Inflammatory macrophage treated with lipopolysaccharide for 1 hour (primary cell): ENCODE results near the gene PADI2.

Experiments used
- DNase-seq, 2 donors: peaks; one replicate each; pipeline ENCODE4 v3.0.0-alpha.2; 2020 to 2022

The PADI2 gene

DNA sequence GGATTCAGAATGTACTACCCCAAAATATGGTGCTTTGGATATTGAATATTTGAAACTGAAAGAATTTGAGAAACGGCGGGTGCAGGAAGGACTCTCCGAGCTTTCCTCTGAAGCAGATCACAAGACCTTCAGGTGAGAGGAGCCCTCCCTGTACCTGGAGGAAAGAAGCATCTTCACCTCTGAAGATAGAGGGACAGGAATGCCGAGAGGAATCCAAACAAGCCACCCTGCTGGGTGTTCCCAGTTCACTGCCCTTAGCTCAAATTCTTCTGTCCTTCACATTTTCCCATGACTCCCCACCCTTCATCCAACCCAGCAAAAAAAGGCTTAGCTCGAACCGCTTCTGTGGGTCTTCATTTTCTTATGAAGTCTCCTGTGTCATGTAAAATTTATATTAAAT, 18.2 kb upstream of the PADI2 start:
- no peak for DNase-seq

DNA sequence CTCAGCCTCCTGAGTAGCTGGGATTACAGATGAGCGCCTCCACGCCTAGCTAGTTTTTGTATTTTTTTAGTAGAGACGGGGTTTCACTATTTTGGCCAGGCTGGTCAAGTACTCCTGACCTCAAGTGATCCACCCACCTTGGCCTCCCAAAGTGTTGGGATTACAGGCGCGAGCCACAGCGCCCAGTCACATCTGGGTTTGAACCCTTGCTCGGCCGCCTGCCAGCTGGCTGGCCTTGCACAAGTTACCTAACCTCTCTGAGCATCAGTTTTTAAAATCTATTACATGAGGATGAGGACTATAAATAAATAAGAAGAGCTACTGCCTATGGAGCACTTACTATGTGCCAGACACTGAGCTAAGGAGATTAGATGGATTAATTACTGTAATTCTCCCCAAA, 17.7 kb upstream of the PADI2 start:
- DNase-seq = no peak

DNA sequence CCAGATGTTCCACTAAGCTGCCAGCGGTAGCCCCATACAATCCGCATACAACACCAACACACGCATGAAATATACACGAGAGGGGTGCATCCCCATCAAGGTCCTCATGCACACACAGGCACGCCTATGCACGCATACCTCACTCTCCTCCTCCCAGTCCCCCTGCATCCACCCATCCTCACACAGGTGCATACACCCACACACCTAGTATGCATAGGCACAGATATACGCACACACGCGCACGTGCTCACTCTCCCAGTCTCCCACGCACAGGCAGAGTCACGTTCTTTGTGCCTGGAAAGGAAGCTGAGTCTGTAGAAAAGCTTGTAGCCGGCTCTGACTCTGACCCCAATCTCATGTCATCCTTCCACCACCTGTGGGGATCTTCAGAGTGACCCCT, 16.9 kb upstream of the PADI2 start:
- no peak for DNase-seq

DNA sequence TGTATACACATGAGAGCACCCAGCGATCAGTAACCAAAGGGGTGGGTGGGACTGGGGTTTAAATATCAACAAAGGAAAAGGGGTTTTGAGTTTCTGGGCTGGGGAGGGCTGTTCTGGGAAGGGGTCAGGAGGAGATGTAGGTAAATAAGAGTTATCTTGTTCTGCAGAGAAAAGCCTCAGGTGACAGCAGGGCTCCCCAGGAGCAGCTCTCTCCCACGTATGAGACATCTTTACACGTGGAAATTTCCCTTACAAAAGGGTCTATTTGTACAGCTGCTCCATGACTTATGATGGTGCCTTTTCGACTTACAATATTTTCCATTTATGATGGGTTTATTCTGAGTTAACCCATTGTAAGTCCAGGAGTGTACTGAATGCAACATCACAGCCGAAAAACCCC, 16.3 kb upstream of the PADI2 start:
- no peak for DNase-seq

DNA sequence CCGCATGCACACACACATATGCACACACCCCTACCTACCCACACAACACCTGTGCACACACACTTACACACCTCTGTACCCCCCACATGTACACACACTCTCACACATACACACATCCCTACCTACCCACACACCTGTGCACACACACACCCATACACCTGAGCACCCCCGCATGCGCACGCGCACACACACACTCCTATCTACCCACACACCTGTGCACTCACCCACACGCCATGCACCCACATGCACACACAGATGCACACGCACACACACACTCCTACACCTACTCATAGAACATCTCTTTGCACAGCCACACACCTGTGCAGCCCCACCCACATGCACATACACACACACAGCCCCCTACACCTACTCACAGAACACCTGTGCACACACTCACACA, 15.5 kb upstream of the PADI2 start:
- no peak for DNase-seq

DNA sequence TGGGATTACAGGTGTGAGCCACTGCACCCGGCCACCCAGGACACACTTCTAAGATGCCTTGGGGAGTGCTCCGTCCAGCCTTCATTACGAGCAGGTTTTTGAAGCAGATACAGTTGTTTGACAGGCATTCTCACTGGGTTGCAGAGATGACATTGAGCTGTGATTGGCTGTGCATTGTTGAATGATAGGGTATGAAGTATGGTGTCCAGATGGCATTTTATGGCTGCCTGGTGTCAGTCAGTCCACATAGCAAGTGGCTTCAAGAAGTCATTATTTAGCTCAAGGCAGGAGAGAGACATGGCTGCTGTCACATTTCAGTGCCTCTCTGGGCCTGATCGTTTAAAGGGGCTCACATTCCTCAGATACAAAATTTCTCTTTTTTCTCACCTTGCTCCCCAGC, 14.8 kb upstream of the PADI2 start:
- DNase-seq = no peak

DNA sequence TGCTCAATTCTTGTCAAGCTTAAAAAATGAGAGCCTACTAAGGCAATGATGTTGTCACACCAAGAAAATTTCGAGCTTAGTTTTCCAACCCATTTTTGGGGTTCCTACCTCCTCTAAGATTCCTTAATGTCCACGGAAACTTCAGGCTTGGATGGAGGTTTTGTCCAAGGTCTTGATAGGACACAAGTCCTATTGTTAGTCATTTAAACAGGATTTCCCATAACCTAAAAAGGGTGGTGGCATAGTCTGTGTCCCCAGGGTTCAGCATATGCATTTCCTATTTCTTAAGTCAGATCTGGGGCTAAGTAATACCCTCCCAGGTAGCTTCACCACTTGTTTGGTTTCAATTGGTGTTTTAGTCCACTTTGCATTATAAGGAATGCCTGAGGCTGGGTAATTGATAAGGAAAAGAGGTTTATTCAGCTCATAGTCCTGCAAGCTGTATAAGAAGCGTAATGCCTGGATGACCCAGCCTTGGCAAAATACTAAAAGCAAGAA, 10.9 kb upstream of the PADI2 start:
- DNase-seq = no peak

DNA sequence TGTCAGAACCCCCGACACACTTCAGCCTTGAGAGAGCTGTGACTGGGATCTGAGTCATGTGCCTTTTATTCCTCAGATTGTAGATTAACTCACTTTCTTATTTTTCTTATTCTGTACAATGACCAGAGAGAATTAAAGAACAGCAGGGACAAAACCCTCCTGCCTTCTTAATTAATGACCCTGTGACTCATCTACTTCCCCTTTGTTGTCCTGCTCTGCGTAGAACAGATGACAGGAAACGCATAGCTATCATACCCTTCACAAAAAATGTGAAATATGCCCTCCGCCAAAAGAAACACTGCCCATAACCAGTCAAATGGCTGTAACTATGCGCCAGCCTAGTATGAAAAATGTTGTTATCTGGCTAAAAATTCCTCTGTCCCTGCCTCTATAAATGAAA, 9.1 kb upstream of the PADI2 start:
- peak; percentile 69 to 73 for DNase-seq

DNA sequence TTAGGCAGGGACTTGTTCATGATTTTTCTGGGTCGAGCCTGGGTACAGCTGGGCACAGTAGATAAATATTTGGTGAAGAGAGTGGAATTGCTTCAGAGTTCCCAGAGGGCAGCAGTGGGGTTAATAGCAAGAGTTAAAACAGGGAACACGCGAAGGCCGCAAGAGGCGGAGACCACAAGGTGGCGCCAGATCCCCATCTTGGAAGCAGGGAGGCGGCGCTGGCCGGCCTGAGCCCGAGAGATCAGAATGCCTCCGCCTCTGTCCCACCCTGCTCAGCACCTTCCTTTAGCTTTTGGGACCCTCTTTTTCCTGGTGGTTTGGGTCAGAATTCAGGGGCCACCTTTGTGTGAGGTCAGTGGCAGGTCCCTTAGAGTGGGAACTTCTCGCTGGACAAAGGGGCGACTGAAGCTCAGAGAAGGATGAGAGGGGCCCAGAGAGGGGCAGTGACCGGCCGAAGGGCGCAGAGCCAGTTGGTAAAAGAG, 6.5 kb upstream of the PADI2 start:
- peak; percentile 61 to 98 for DNase-seq

DNA sequence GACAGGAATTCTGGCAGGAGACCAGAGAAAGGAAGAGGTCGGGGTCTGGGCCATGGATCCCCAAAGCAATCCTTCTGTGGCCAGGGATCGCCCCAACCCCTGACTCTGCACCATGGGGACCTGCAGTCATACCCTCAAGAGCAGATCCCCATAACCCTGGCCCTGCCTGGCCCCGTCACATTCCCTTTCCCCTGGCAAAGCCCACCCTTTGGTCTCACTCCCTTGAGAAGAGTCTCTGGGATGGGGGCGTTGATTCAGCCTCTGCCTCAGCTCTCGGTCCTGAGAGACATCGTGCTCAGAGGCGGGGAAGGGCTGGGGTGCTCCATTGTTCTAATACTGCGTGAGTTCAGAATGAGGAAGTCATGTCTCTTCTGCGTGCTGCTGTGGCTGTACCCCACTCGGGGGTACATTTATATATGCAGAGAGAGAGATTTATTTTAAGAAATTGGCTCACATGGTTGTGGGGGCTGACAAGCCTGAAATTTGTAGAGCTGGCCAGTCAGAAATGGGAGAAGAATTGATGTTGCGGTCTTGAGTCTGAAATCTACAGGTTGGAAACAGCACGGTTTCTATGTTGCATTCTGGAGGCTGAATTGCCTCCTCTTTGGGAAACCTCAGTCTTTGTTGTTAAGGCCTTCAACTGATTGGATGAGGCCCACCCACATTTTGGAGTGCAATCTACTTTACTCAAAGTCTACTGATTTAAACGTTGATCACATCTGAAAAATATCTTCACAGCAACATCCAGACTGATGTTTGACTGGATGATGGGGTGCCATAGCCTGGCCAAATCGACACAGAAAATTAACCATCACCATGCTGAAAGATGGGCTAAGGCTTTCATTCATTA, 4.2 kb upstream of the PADI2 start:
- no peak for DNase-seq

DNA sequence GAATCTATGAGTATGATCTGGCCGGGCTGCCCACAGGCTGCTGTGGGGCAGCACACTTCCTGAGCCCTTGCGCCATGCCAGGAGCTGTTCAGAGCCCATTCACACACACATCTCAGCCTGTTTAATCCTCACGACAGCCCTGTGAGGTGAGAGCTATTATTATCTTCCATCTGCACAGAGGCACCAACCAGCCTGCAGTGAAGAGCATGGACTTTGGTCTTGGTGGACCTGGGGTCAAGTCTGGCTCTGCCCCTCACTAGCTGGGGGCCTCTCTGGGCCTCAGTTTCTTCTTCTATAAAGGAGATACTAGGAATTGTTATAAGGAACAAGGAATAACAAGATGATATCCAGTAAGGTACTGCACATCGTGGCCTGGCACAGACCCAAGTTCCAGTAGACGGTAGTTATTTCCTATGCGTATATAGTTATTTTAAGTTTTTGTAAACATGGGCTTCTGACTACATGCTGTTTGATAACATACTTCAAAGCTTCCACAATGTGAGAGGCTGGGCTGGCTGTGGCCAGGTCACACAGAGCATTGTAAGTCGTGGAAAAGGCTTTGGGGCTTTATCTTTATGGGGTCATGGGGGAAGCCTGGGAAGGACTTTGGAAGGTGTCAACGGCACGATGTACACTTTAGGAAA, 3.4 kb upstream of the PADI2 start:
- peak in 1 of 2 donors; percentile 40 for DNase-seq

DNA sequence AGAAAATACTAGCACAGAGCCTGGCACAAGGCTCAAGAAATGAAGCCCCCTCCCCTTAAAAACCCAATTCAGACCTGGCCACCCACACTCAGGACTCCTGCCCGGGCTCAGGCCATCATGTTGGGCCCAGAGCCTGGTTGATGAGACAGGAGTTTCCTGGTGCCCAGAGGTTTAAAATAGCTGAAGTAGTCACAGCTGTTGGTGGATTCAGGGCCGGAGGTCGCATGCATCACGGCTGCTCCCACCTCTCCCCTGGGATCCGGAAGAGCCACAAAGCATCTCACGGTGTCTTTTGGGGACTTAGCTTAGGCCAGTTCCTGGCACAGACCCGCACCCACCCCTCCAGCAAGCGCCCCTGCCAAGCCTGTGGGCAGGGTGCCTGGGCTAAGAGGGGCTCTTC, 2.6 kb upstream of the PADI2 start:
- no peak for DNase-seq

DNA sequence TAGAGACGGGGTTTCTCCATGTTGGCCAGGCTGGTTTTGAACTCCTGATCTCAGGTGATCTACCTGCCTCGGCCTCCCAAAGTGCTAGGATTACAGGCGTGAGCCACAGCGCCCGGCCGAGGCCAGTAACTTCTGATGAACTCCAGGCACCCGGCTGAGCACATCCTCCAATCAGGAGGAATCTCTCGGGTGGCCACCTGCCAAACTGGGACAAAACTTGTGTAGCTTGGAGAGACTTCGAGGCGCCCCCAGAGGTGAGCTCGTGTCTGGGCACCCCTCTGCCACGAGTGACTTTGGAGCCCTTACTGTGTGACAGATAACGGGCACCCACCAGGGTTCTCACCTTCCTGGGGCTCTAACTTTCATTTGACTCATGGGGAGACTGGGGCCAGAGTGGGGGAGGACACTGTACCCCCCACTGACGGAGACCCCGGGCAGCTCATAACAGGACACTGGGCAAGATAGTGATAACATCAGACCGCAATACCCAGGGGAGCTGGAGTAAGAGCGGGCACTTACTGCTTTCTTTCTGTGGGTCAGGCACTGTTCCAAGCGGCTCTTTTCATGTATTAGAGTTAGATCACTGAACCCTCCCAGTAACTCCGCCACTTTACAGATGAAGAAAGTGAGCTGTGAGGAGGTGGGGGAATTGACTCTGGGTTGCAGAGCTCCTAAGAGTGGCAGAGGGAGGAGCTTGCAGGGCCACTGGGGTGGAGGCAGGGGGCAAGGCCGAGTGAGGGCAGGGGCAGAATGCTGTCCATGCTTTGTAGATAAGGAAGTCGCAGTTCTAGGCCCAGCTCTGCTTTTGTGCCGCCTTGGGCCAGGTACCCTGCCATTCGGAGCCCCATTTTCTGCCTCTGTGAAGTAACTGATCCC, 1.9 kb upstream of the PADI2 start:
- DNase-seq = peak in 1 of 2 donors; percentile 37

DNA sequence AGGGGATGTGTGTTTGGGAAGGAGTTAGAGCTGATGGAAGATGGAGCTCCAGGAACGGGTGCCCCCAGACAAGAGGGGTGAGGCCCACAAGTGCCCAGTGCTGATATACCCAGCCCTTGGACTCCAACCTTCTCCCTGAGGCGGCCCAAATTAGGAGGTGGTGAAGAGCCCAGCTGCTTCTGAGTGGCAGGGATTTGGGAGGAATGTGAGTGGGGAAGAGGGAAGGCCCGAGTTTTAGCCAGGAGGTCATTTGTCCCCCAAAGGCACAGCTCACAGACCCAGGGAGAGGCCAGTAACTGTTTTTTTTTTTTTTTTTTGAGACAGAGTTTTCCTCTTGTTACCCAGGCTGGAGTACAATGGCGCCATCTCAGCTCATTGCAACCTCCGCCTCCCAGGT, 1.2 kb upstream of the PADI2 start:
- no peak for DNase-seq

DNA sequence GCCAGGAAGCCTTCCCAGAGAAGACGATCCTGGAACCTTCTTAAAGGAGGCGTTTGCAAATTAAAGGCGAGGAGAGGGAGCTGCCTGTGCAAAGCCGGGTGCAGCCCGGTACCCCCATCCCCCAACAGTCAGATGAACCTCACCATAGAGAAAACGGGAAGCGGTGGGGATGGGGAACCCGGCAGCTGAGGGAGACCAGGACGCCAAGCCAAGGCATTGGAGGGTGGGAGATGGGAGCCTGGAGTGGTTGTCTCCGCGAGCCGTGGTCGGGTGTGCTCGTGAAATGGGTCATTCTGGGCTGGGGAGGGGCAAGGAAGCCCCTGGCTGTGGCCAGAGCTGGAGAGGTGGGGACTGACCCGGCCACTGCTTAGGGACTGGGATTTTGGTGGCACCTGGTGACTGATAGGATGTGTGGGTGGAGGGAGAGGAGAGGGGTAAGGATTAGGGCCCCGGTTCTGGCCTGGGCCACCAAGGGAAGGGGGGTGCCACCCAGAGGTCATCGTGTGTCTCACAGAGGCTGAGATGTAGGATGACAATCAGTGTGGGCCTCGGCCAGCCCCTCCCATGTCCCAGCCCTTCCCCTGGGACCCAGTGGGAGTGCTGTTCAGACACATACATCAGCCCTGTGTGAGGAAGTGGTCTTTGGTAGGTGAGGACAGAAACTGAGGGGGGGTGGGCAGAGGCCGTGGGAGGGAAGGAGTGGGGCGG, 676 bp upstream of the PADI2 start:
- DNase-seq = peak; percentile 49 to 55

DNA sequence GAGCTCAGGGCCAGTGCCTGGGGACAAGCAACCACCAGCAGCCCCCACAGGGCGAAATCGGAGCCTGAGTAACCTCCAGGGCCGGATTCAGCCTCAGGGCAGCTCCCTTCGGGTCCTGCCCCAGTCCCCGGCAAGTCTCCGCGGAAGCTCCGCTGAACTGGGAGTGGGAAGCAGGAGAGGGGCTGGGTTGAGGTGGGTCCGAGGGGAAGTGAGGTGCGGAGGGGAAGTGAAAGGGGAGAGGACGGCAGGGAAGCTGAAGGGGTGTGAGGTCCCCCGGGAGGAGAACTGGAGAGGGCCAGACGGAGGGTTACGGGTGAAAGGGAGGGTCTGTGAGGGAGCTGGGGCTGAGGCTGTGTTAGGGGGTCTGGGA, 560 bp downstream of the PADI2 start:
- no peak for DNase-seq

DNA sequence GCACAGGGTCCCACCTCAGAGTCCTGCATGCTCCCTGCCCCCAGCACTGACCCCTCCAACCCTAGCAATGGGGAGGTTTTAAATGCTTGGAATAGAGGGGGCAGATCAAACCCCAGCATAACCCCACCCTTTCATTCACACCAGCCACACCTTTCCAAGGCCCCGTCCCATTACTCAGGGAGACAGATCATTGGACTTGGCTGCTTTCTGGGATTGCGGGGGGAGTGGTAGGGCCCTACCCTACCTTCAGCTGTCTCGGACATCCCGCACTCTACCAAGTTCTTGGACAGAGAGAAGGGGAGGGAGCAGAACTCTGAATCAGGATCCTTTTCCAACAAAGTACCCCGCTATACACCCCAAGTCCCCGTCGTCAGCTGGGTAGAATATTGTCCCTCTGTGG, 983 bp downstream of the PADI2 start:
- DNase-seq = no peak

DNA sequence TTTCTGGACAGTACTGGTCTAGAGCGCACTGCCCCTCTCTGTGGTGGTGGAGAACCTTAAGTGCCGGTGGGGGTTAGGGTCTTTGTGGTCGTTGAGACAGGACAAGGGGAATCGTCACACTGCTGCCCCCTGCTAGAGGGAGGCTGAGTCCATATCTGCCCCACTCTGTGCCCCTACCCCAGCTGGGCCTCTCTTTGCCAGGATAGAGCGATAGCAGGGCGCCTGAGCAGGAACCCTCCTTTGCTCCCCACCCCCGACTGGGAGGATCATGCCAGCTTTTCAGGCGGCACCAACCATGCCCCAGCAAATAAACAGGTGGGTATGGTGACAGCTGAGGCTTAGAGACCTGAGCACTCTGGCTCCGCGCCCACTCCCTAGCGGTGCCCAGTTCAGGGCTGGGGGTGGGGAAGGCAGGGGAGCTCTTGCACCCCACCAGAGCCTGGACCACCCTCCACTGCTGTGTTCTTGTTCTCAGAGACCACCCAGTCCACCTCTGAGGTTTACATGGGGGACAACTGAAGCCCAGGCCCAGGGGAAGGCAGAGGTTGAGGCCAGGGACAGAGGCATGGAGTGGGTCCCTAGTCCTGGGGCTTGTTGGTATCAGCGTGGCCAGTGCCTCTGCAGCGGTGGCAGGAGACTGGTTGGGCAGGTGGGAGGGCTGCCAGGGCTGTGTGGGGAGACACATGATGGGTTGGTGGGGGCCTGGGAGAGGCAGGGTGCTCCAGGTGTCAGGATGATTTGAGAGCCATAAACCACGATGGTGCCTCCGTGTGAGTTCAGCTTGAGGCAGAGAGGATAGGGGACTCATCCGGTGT, 1.6 kb downstream of the PADI2 start:
- DNase-seq = no peak

DNA sequence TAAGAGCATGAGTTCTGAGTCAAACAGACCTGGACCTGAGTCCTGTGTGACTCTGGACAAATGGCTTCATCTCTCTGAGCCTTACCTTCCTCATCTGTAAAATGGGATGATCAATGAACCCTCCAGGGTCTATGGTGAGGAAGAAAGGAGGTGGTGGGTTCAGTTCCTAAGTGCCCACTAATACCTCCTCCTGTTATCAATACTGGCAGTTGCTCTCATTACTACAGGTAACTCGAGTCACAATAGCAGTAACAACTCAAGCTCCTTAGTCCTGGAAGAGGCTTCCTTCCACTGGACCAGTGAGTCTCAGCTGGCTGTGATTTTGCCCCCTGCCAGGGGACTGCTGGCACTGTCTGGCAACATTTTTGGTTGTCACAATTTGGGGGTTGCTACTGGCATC, 2.6 kb downstream of the PADI2 start:
- no peak for DNase-seq

DNA sequence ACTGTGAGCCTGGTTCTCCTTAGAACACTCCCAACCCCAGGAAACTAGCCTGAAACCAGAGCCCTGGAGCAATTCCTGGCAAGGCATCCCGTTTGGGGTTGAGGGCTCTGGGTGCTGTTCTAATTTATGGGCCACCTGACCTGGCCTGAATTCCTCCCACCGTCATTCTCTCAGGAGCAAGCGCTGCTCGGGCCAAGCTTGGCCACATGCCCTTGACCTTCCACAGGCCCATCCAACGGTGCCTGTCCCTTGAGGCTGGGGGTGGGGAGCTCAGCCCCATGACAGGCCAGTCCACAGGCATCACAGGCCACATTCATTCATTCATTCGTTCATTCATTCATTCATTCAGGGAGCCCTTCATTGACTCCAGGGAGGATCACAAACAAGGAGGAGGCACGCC, 5.3 kb downstream of the PADI2 start:
- no peak for DNase-seq

DNA sequence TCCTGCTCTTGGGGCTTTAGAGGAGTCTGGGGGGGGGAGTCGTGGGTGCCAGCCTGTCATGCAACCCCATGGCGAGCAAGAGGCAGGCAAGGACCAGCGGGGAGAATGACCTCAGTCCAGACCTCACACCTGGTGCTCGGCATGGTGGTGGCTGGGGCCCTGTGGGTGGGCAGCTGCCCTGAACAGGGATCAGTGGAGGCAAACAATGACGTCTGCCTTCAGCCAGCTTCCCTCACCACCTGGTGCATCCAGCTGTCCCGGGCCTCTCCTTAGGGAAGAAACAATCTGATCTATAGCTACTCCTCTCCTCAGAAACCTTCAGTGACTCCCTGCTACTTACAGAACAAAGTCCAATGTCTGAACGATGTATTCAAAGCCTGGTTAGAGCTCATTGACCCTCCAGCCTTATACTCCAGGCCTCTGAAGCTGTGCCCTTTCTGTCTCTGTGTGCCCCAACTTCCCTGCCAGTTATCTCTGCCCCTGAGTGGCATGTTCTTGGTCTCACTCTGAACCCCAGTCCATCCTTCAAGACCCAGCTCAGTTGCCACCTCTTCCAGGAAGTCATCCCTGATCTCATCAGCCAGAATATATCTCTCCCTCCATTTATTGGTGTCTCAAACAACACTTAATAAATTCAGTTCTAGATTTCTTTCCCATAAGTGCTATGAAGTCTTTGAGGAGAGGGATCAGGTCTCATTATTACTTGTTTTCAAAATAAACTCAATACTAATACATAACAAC, 6.6 kb downstream of the PADI2 start:
- DNase-seq = no peak
